Colonic mucosa (tissue), 4 donors: ENCODE results near the gene SYNJ2BP. TPM values are rescaled to one million over a fixed set of nuclear protein-coding genes. Genes with fewer than 3 reads are reported as not detected.

ENCODE experiments used
- DNase-seq: peaks from one replicate; pipeline ENCODE4 v3.0.0-alpha.2; 2020
- H3K27ac ChIP-seq: fragments of 200-600 bp; one replicate; pipeline ENCODE4 v1.8.0; 2021
- H3K27me3 ChIP-seq: fragments of 200-600 bp; one replicate; pipeline ENCODE4 v1.8.0; 2021
- H3K36me3 ChIP-seq: fragments of 200-600 bp; one replicate; pipeline ENCODE4 v1.8.0; 2021
- H3K4me1 ChIP-seq: fragments of 200-600 bp; one replicate; pipeline ENCODE4 v1.8.0; 2021; ENCODE audit warnings: mild to moderate bottlenecking
- H3K4me3 ChIP-seq: fragments of 200-600 bp; one replicate; pipeline ENCODE4 v1.8.0; 2021
- H3K9ac ChIP-seq, 2 donors: one replicate each; pipeline ENCODE4 v1.7.0; 2013; ENCODE audit warnings: control low read depth in 2 of 2, low read depth in 2 of 2, low read length in 2 of 2
- H3K9me3 ChIP-seq: fragments of 200-600 bp; one replicate; pipeline ENCODE4 v1.8.0; 2021
- intact Hi-C: fragments of 100-400 bp; cut with DNase I; formaldehyde crosslinking; loops from one replicate; pipeline ENCODE4 v1.14.1; 2022
- total RNA-seq, 2 donors: library from RNA; stranded (reverse); fragmentation: NEBNext Ultra II Directional in 1 of 2; extraction: Animal tissue kit (Norgen Biotek cat#: 25700) in 1 of 2; gene quantifications; one replicate each; pipeline ENCODE4 v1.2.1, GENCODE V29; 2021
- TF ChIP-seq, protein P1 (sequence below): fragments of 200-600 bp; IDR thresholded peaks from one replicate; pipeline ENCODE4 v1.8.0; 2022; ENCODE audit warnings: antibody characterized with exemption, mild to moderate bottlenecking
- donor health status: healthy.
- donor health status: DM: no; HTN: no; CAD: no.
- donor health status: DM: no; HTN: no; CAD: no.

SYNJ2BP gene
- total RNA-seq, 2 donors from 2014 or later = 50.6 to 55.4 TPM

GRCh38 chr14:70398706-70399431, 18.0 kb downstream of the SYNJ2BP start:
- Histone ChIP-seq H3K4me1 (no peaks in the 10 kb centered on the region), H3K9ac (no peak overlapping the region), H3K4me3 (no peak overlapping the region), H3K27me3 (no peaks in the 10 kb centered on the region), H3K27ac (no peak overlapping the region), H3K9me3 (no peaks in the 10 kb centered on the region), H3K36me3 (no peaks in the 10 kb centered on the region)
- no peak for DNase-seq
- intact Hi-C loops = no loop called here
- TF ChIP-seq, protein P1, sequence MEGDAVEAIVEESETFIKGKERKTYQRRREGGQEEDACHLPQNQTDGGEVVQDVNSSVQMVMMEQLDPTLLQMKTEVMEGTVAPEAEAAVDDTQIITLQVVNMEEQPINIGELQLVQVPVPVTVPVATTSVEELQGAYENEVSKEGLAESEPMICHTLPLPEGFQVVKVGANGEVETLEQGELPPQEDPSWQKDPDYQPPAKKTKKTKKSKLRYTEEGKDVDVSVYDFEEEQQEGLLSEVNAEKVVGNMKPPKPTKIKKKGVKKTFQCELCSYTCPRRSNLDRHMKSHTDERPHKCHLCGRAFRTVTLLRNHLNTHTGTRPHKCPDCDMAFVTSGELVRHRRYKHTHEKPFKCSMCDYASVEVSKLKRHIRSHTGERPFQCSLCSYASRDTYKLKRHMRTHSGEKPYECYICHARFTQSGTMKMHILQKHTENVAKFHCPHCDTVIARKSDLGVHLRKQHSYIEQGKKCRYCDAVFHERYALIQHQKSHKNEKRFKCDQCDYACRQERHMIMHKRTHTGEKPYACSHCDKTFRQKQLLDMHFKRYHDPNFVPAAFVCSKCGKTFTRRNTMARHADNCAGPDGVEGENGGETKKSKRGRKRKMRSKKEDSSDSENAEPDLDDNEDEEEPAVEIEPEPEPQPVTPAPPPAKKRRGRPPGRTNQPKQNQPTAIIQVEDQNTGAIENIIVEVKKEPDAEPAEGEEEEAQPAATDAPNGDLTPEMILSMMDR = no peak

GRCh38 chr14:70398280-70398679, 18.6 kb downstream of the SYNJ2BP start:
- no peak overlapping the region for H3K4me3 ChIP-seq
- TF ChIP-seq, protein P1 = no peak
- H3K9me3 ChIP-seq = no peaks in the 10 kb centered on the region
- no peak overlapping the region for H3K9ac ChIP-seq
- DNase-seq = no peak
- no peaks in the 10 kb centered on the region for H3K36me3 ChIP-seq
- H3K4me1 ChIP-seq = no peaks in the 10 kb centered on the region
- no peak overlapping the region for H3K27ac ChIP-seq
- intact Hi-C loops = no loop called here
- no peaks in the 10 kb centered on the region for H3K27me3 ChIP-seq

DNA sequence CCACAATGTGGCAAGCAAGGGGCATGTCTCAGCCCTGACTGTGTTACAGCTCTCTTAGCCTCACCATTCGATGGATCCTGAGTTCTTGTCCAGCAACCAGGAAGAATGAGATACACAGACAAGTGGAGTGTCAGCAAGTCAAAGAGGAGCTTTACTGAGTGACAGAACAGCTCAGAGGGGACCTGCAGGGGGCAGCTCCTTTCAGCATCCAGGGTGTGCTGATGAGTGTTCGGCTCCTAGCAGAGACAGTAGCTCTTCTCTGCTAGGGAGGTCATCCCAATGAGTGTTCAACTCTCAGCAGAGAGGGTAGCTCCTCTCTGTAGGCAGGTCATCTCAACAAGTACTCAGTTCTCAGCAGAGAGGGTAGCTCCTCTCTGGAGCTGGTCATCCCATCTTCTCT, 19.1 kb downstream of the SYNJ2BP start:
- no peak overlapping the region for H3K4me3 ChIP-seq
- DNase-seq = no peak
- TF ChIP-seq, protein P1 = no peak
- intact Hi-C loops = no loop called here
- H3K4me1 ChIP-seq = no peaks in the 10 kb centered on the region
- no peaks in the 10 kb centered on the region for H3K36me3 ChIP-seq
- no peak overlapping the region for H3K9ac ChIP-seq
- no peaks in the 10 kb centered on the region for H3K9me3 ChIP-seq
- no peaks in the 10 kb centered on the region for H3K27me3 ChIP-seq
- no peak overlapping the region for H3K27ac ChIP-seq

DNA sequence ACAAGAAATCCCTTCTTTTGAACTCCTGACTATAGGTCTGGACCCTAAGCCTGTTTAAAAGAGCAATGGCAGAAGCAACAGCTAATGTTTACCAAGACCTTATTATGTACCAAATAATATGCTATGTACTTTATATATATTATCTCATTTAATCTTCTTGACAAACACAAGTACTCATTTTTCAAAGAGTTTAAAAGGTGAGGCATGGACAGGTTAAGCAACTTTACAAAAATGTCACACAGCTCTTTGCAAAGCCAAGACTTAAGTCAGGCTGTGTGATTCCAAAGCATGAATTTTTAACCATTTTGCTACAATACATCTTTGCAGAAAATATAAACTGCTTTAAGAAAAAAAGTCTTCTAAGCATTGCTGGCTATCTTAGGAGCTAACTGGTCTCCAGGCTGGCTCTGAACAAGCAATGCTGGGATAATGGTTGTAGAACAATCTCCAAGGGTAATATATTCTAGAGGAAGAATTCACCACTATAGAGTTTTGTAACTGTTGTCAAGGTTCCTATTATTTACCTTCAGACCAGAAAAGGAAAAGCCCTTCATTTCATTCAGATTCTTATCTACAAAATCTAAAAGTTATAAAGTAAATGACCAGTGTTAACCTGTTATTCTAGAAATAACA, 22.1 kb downstream of the SYNJ2BP start:
- Histone ChIP-seq H3K4me1 (no peaks in the 10 kb centered on the region), H3K36me3 (no peaks in the 10 kb centered on the region), H3K9me3 (no peaks in the 10 kb centered on the region), H3K27me3 (no peaks in the 10 kb centered on the region), H3K27ac (no peak overlapping the region), H3K9ac (no peak overlapping the region), H3K4me3 (no peak overlapping the region)
- no peak for DNase-seq
- intact Hi-C loops = no loop called here
- TF ChIP-seq, protein P1 = no peak

DNA sequence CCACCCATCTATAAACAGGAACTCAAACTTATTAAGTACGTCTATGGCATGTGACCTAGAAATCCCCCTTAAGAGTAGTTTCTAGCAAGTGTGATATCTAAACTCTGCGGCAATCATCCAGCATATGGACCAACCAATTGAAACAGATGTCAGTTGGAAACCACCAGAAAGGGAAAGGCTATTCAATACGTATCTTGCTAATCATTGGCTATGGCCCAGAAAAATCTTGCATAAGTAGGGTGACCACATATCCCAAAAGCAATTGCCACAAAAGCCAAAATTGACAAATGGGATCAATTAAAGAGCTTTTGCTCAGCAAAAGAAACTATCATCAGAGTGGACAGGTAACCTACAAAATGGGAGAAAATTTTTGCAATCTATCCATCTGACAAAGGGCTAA, 24.2 kb downstream of the SYNJ2BP start:
- Histone ChIP-seq H3K36me3 (no peaks in the 10 kb centered on the region), H3K4me3 (no peak overlapping the region), H3K9ac (no peak overlapping the region), H3K27me3 (no peaks in the 10 kb centered on the region), H3K9me3 (no peaks in the 10 kb centered on the region), H3K4me1 (no peaks in the 10 kb centered on the region), H3K27ac (peak overlapping the region; percentile 76)
- TF ChIP-seq, protein P1 = no peak
- no peak for DNase-seq
- intact Hi-C loops = no loop called here
